Measurements from ENCODE around the gene LUC7L3.

DNA sequence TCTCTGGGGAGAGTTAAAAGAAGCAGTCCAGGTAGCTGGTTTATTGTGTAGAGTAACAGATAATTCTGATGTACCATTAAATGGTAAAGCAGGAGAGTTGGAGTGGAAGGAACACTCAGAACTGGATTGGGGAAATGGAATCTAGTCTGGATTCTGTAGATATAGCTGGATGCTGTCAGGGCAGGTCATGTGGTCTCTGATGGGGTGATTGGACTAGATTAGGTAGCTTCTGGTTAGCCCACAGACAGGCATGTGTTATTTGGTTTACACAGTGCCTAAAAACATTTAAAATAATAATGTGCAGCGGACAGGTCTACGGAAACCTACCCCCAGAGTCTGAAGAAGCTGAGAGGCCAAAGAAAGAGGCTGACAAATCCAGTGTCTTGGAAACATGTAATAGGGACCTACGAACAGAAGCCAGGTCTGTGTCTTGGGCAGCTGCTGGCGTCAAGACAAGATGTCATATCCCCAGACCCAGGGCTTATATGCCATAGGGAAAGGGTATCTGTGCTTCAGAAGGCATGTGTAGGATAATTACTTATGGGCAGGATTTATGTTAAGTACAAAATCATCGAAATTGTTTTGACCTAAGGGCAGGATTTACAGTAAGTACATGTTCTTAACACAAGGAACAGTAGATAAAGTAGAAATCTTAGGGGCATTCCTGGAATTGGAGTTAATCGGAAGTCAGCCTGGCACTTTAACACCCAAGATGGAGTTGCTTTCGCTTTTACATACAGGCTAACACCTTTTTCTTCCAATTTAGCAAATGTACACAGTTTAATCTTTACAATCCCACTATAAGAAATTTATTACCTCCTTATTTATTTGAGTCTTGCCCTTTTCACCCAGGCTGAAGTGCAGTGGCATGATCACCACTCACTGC lies 12.4 kb downstream of the LUC7L3 start:
- TF ChIP-seq, protein P1, sequence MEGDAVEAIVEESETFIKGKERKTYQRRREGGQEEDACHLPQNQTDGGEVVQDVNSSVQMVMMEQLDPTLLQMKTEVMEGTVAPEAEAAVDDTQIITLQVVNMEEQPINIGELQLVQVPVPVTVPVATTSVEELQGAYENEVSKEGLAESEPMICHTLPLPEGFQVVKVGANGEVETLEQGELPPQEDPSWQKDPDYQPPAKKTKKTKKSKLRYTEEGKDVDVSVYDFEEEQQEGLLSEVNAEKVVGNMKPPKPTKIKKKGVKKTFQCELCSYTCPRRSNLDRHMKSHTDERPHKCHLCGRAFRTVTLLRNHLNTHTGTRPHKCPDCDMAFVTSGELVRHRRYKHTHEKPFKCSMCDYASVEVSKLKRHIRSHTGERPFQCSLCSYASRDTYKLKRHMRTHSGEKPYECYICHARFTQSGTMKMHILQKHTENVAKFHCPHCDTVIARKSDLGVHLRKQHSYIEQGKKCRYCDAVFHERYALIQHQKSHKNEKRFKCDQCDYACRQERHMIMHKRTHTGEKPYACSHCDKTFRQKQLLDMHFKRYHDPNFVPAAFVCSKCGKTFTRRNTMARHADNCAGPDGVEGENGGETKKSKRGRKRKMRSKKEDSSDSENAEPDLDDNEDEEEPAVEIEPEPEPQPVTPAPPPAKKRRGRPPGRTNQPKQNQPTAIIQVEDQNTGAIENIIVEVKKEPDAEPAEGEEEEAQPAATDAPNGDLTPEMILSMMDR (IDR thresholded peaks at IDR 0.05): no peak
- TF ChIP-seq POLR2A (IDR thresholded peaks at IDR 0.05) (no peak), EP300 (IDR thresholded peaks at IDR 0.05) (no peak)
